Loucy (cell line): ENCODE data around the gene DLG2.

Experiments
- CTCF ChIP-seq: fragments of 200-600 bp; sonication (generic); conservative IDR thresholded peaks from 2 replicates; pipeline ENCODE4 v1.5.1; 2014; ENCODE audit warnings: mild to moderate bottlenecking, antibody characterized with exemption, low read length
- EZH2phosphoT487 ChIP-seq: fragments of 200-600 bp; IDR thresholded peaks from 2 replicates; pipeline ENCODE4 v1.6.1; 2018; ENCODE audit warnings: antibody characterized with exemption, mild to moderate bottlenecking, moderate library complexity, borderline replicate concordance

GRCh38 chr11:84886344-84886743 is 740.8 kb downstream of the DLG2 start:
- TF ChIP-seq CTCF (no peak), EZH2phosphoT487 (no peak)
